Panc1 (cell line): ENCODE results near the gene CACNA1C. TPM values are rescaled to one million over a fixed set of nuclear protein-coding genes. Genes with fewer than 3 reads are reported as not detected.

Experiments
- ATAC-seq: fragments of 200-7000 bp; cut with Tn5 transposase; 2 replicates; pipeline ENCODE4 v1.9.1; 2020; ENCODE audit warnings: mild to moderate bottlenecking, moderate library complexity
- BruUV-seq: library from RNA; stranded (reverse); fragments of 400-500 nt; replicated peaks from 2 replicates; lab custom pipeline; 2021; lab: Mats Ljungman, UMichigan
- CTCF ChIA-PET: fragments of 300-600 bp; sonication (Branson Sonifier 250); formaldehyde crosslinking; loops from one replicate; lab custom pipeline; 2022; ENCODE audit warnings: antibody characterized with exemption; lab: Charles Lee
- POLR2A ChIA-PET: fragments of 300-600 bp; sonication (Branson Sonifier 250); formaldehyde crosslinking; loops from one replicate; lab custom pipeline; 2022; ENCODE audit warnings: antibody characterized with exemption; lab: Charles Lee
- DNase-seq: peaks from one replicate; pipeline ENCODE4 v3.0.0-alpha.2; 2010; ENCODE audit warnings: low read depth, low spot score
- H3K27ac ChIP-seq: 2 replicates; pipeline ENCODE4 v1.5.1; 2011; ENCODE audit warnings: mild to moderate bottlenecking, low read length, inconsistent platforms
- H3K27me3 ChIP-seq: fragments of 200-500 bp; sonication (Bioruptor generic); 2 replicates; pipeline ENCODE4 v1.6.0; 2014; ENCODE audit warnings: low read length, inconsistent platforms; ENCODE audit not compliant: control insufficient read depth, insufficient read depth
- H3K36me3 ChIP-seq: fragments of 200-500 bp; sonication (Bioruptor generic); 2 replicates; pipeline ENCODE4 v1.5.1; 2014; ENCODE audit warnings: inconsistent platforms, mild to moderate bottlenecking, low read length, moderate library complexity; ENCODE audit not compliant: control insufficient read depth, insufficient read depth
- H3K4me1 ChIP-seq: 2 replicates; pipeline ENCODE4 v1.5.1; 2011; ENCODE audit warnings: inconsistent platforms, mild to moderate bottlenecking, low read length, moderate library complexity; ENCODE audit not compliant: control insufficient read depth, insufficient read depth
- H3K4me3 ChIP-seq, 2 experiments: 2 replicates each; pipeline ENCODE4 v1.5.1; 2011 to 2012; ENCODE audit warnings: low read depth in 2 of 2, low read length in 2 of 2, mild to moderate bottlenecking in 2 of 2, inconsistent platforms in 1 of 2, moderate library complexity in 1 of 2
- H3K9me3 ChIP-seq: fragments of 200-500 bp; sonication (Bioruptor generic); 2 replicates; pipeline ENCODE4 v1.5.1; 2014; ENCODE audit warnings: low read depth, mild to moderate bottlenecking, inconsistent platforms, low read length, moderate library complexity; ENCODE audit not compliant: control insufficient read depth, insufficient read depth
- POLR2AphosphoS5 ChIP-seq: IDR thresholded peaks from 2 replicates; pipeline ENCODE4 v1.6.1; 2012; ENCODE audit warnings: mild to moderate bottlenecking, low read depth, low read length, moderate library complexity
- SIN3A ChIP-seq: IDR thresholded peaks from 2 replicates; pipeline ENCODE4 v1.6.1; 2012; ENCODE audit warnings: low read depth, mild to moderate bottlenecking, low read length, moderate library complexity, borderline replicate concordance; ENCODE audit not compliant: insufficient read depth
- TCF7L2 ChIP-seq: IDR thresholded peaks from 2 replicates; pipeline ENCODE4 v1.6.1; 2011; ENCODE audit warnings: mild to moderate bottlenecking, low read depth, low read length, inconsistent platforms
- in situ Hi-C: cut with HindIII; loops from 2 replicates; pipeline ENCODE4 v1.10.0; 2016; ENCODE audit warnings: low sequenced_read_pairs, low pct_unique_long_range_greater_than_20kb
- intact Hi-C: fragments of 100-400 bp; cut with micrococcal nuclease; formaldehyde crosslinking; loops from one replicate; pipeline ENCODE4 v1.10.0; 2022; ENCODE audit not compliant: unreplicated experiment
- total RNA-seq: library from RNA; stranded (reverse); gene quantifications from one replicate; pipeline ENCODE4 v1.2.1, GENCODE V29; 2021; ENCODE audit not compliant: unreplicated experiment
- TF ChIP-seq, protein P1 (sequence below), 2 experiments: IDR thresholded peaks; 2 replicates each; pipeline ENCODE4 v1.6.1; 2011 to 2012; ENCODE audit warnings: low read depth in 2 of 2, control low read depth in 1 of 2, low read length in 1 of 2, mild to moderate bottlenecking in 1 of 2, moderate library complexity in 1 of 2; ENCODE audit not compliant: insufficient read depth in 1 of 2
- TF ChIP-seq, protein P2 (sequence below): fragments of 450-650 bp; IDR thresholded peaks from 2 replicates; pipeline ENCODE4 v1.5.1; 2017; ENCODE audit warnings: mild to moderate bottlenecking

CACNA1C gene
- total RNA-seq, 1 experiment from 2014 or later: 0.03 TPM

DNA sequence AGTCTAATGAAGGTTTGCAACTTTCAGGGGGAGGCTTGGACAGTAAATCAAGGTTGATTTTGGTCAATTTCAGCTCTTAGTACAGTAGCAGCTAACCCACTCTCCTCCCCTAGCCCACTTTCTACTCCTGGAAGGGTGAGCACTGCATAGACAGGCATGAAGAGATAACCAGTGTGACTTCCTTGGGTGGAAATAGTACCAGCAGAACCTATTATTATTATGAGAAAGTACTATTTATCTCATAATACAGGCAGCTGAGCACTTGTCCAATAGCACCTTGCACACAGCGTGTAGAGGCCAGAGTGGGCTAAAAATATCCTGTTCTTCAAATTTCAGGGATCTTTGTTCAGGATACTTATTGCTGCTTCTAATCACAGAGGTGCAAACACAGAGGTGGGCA is 645.8 kb downstream of the CACNA1C start:
- no peak for ATAC-seq
- H3K9me3 ChIP-seq: no peaks in the 10 kb centered on the region
- BruUV-seq: no TSS peak

DNA sequence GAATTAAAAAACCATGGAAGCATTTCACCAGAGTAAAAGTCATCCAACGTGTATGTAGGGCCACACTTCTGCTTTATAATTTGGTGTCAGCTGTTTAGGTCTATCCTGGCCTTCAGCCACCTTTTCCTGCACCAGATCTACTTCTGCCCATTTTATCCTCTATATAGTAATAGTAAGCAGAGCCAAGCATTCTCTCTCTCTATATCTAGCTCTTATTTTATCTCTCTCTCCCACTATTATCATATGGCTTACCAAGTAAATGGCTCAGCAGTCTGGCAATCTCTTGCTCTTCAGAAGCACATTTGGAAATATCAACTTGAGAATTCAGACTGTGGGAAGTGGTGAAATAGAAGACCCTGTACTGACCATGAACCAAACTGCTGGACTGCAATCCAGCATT is 657.9 kb downstream of the CACNA1C start:
- POLR2A ChIA-PET: no interaction called here
- no peaks in the 10 kb centered on the region for H3K4me1 ChIP-seq
- H3K36me3 ChIP-seq: no peaks in the 10 kb centered on the region
- intact Hi-C loops (no loop called here), in situ Hi-C loops (no loop called here)
- CTCF ChIA-PET: interaction anchor here (0.6 kb wide), 1 partner anchor 75 kb away, joined by 4 read pairs; no protein-coding TSS in a partner anchor
- TF ChIP-seq TCF7L2: no peak
- TF ChIP-seq, protein P1, sequence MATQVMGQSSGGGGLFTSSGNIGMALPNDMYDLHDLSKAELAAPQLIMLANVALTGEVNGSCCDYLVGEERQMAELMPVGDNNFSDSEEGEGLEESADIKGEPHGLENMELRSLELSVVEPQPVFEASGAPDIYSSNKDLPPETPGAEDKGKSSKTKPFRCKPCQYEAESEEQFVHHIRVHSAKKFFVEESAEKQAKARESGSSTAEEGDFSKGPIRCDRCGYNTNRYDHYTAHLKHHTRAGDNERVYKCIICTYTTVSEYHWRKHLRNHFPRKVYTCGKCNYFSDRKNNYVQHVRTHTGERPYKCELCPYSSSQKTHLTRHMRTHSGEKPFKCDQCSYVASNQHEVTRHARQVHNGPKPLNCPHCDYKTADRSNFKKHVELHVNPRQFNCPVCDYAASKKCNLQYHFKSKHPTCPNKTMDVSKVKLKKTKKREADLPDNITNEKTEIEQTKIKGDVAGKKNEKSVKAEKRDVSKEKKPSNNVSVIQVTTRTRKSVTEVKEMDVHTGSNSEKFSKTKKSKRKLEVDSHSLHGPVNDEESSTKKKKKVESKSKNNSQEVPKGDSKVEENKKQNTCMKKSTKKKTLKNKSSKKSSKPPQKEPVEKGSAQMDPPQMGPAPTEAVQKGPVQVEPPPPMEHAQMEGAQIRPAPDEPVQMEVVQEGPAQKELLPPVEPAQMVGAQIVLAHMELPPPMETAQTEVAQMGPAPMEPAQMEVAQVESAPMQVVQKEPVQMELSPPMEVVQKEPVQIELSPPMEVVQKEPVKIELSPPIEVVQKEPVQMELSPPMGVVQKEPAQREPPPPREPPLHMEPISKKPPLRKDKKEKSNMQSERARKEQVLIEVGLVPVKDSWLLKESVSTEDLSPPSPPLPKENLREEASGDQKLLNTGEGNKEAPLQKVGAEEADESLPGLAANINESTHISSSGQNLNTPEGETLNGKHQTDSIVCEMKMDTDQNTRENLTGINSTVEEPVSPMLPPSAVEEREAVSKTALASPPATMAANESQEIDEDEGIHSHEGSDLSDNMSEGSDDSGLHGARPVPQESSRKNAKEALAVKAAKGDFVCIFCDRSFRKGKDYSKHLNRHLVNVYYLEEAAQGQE (IDR thresholded peaks at IDR 0.05; ENCODE audit: insufficient read depth in 1 of 2, low read depth in 2 of 2, low read length in 1 of 2): no peak
- TF ChIP-seq POLR2AphosphoS5: no peak
- TF ChIP-seq SIN3A: no peak
- TF ChIP-seq, protein P2, sequence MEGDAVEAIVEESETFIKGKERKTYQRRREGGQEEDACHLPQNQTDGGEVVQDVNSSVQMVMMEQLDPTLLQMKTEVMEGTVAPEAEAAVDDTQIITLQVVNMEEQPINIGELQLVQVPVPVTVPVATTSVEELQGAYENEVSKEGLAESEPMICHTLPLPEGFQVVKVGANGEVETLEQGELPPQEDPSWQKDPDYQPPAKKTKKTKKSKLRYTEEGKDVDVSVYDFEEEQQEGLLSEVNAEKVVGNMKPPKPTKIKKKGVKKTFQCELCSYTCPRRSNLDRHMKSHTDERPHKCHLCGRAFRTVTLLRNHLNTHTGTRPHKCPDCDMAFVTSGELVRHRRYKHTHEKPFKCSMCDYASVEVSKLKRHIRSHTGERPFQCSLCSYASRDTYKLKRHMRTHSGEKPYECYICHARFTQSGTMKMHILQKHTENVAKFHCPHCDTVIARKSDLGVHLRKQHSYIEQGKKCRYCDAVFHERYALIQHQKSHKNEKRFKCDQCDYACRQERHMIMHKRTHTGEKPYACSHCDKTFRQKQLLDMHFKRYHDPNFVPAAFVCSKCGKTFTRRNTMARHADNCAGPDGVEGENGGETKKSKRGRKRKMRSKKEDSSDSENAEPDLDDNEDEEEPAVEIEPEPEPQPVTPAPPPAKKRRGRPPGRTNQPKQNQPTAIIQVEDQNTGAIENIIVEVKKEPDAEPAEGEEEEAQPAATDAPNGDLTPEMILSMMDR: no peak
- DNase-seq: no peak
- no peaks in the 10 kb centered on the region for H3K9me3 ChIP-seq
- H3K27ac ChIP-seq: no peak overlapping the region
- ATAC-seq: no peak
- no TSS peak for BruUV-seq
- peaks cover 10% of the 10 kb centered on the region; the same call in 1 of the 2 replicates for H3K27me3 ChIP-seq
- H3K4me3 ChIP-seq: no peak overlapping the region

More for the DNA sequence above, 645.8 kb downstream of the CACNA1C start:
- Histone ChIP-seq H3K36me3 (no peaks in the 10 kb centered on the region), H3K27ac (no peak overlapping the region), H3K4me1 (no peaks in the 10 kb centered on the region), H3K27me3 (peaks cover 7% of the 10 kb centered on the region), H3K4me3 (no peak overlapping the region)
- intact Hi-C loops: no loop called here
- ChIA-PET POLR2A (no interaction called here), CTCF (no interaction called here)
- no peak for DNase-seq
- in situ Hi-C loops: no loop called here
- TF ChIP-seq, protein P1 (IDR thresholded peaks at IDR 0.05; ENCODE audit: insufficient read depth in 1 of 2, low read depth in 2 of 2, low read length in 1 of 2): no peak
- no peak for TF ChIP-seq SIN3A
- TF ChIP-seq, protein P2: no peak
- no peak for TF ChIP-seq POLR2AphosphoS5
